ENCODE measurements around the gene MOB3B.
"Not testable (repeated sequence)": the region's sequence is repeated elsewhere in the genome, so short reads cannot be mapped to it uniquely, and the experiment has no call there.

Gene MOB3B

GRCh38 chr9:27468462-27469110 is 61.0 kb downstream of the MOB3B start:
- TF ChIP-seq CTCF (IDR thresholded peaks at IDR 0.05; ENCODE audit: low read depth, low read length, missing control alignments) = no peak
- no peaks in the 10 kb centered on the region for H3K27me3 ChIP-seq (replicated peaks)
- no peaks in the 10 kb centered on the region for H3K36me3 ChIP-seq (replicated peaks)
- H3K27ac ChIP-seq = no peak overlapping the region
- peak; percentile 35 for DNase-seq
- in situ Hi-C loops (cut with HindIII; ENCODE audit: low pct_ligation_motif_present, low sequenced_read_pairs) = no loop called here
- H3K4me3 ChIP-seq (ENCODE audit: low read depth, low read length) = no peak overlapping the region

DNA sequence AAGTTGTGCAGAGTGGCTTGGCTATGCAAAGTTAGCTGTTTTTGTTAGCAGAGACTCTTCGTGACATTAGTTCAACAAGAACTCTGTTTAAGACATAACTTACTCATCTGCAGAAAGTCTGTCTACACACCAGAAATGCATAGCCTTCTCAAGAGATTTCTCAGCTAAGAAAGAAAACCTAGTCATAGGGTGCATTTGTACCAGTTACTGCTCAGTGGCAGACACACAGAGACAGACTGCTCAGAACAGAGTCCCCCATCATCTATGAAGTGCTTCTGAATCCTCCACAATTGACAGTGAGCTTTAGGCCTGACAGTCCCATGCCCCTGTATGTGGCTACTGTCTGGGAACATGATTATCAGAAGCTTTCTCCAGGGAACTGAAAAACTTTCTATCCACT is 61.6 kb downstream of the MOB3B start:
- no peak overlapping the region for H3K27ac ChIP-seq
- in situ Hi-C loops (cut with HindIII; ENCODE audit: low pct_ligation_motif_present, low sequenced_read_pairs) = no loop called here
- TF ChIP-seq CTCF (IDR thresholded peaks at IDR 0.05; ENCODE audit: low read depth, low read length, missing control alignments) = no peak
- no peaks in the 10 kb centered on the region for H3K36me3 ChIP-seq (replicated peaks)
- no peaks in the 10 kb centered on the region for H3K27me3 ChIP-seq (replicated peaks)
- H3K4me3 ChIP-seq (ENCODE audit: low read depth, low read length) = no peak overlapping the region
- DNase-seq = no peak

DNA sequence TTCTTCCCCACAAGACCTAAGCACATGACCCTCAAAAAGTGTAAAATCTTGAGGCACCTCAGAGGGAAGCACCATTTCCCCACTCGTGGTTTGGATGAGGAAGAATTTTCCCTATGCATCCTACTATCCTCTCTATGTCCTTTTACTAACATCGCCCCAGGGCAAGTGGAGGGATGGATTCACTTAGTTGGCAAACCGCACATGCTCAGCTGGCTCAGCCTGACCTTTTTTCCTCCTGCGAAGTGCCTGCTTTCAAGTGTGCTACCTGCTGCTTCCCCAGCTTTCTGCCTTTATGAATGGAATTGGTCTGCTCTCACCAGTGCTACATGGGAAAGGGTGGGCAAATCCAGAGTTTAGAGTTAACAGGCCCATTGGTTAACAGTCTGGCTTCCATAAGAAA is 62.1 kb downstream of the MOB3B start:
- Histone ChIP-seq H3K27me3 (replicated peaks) (no peaks in the 10 kb centered on the region), H3K36me3 (replicated peaks) (no peaks in the 10 kb centered on the region), H3K4me3 (ENCODE audit: low read depth, low read length) (no peak overlapping the region), H3K27ac (no peak overlapping the region)
- no peak for TF ChIP-seq CTCF (IDR thresholded peaks at IDR 0.05; ENCODE audit: low read depth, low read length, missing control alignments)
- no peak for DNase-seq
- in situ Hi-C loops (cut with HindIII; ENCODE audit: low pct_ligation_motif_present, low sequenced_read_pairs) = no loop called here

DNA sequence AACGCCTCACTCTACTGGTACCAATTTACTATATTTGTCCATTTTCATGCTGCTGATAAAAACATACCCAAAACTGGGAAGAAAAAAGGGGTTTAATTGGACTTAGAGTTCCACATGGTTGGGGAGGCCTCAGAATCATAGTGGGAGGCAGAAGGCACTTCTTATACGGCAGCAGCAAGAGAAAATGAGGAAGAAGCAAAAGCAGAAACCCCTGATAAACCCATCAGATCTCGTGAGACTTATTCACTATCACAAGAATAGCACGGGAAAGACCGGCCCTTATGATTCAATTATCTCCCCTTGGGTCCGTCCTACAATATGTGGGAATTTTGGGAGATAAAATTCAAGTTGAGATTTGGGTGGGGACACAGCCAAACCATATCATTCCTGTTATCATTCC is 63.1 kb downstream of the MOB3B start:
- H3K36me3 ChIP-seq (replicated peaks); H3K27ac ChIP-seq; in situ Hi-C loops (cut with HindIII; ENCODE audit: low pct_ligation_motif_present, low sequenced_read_pairs); H3K27me3 ChIP-seq (replicated peaks); H3K4me3 ChIP-seq (ENCODE audit: low read depth, low read length); DNase-seq: not testable (repeated sequence)

DNA sequence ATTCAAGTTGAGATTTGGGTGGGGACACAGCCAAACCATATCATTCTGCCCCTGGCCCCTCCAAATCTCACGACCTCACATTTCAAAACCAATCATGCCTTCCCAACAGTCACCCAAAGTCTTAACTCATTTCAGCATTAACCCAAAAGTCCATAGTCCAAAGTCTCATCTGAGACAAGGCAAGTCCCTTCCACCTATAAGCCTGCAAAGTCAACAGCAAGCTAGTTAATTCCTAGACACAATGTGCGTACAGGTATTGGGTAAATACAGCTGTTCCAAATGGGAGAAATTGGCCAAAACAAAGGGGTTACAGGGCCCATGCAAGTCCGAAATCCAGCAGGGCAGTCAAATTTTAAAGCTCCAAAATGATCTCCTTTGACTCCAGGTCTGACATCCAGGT is 64.7 kb downstream of the MOB3B start:
- in situ Hi-C loops (cut with HindIII; ENCODE audit: low pct_ligation_motif_present, low sequenced_read_pairs); H3K36me3 ChIP-seq (replicated peaks); H3K27ac ChIP-seq; H3K27me3 ChIP-seq (replicated peaks); H3K4me3 ChIP-seq (ENCODE audit: low read depth, low read length); DNase-seq: not testable (repeated sequence)

- Histone ChIP-seq H3K4me3 (ENCODE audit: low read depth, low read length) (no peak overlapping the region), H3K27ac (no peak overlapping the region), H3K36me3 (replicated peaks) (no peaks in the 10 kb centered on the region), H3K27me3 (replicated peaks) (no peaks in the 10 kb centered on the region)
- no peak for DNase-seq
- in situ Hi-C loops (cut with HindIII; ENCODE audit: low pct_ligation_motif_present, low sequenced_read_pairs) = no loop called here
- no peak for TF ChIP-seq CTCF (IDR thresholded peaks at IDR 0.05; ENCODE audit: low read depth, low read length, missing control alignments)
Observed at GRCh38 chr9:27462846-27463245, 66.8 kb downstream of the MOB3B start.

DNA sequence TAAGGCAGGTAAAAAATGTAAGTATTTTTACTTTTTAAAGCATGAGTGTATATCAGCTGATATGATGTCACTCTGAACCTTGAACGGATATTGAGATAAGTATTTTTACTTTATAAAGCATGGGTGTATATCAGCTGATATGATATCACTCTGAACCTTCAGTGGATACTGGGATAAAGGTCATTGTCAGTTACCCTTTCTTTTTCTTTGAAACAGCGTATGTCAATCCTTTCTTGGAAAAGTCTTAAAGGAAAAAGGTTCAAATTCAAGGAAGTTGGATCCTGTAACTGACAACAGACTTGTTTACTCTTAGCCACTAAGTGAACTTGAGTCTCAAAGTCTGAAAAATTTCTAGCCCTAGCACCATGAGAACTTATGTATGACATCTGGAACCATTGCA is 67.2 kb downstream of the MOB3B start:
- Histone ChIP-seq H3K27me3 (replicated peaks) (no peaks in the 10 kb centered on the region), H3K27ac (no peak overlapping the region)

More for the DNA sequence above, 67.2 kb downstream of the MOB3B start:
- in situ Hi-C loops (cut with HindIII; ENCODE audit: low pct_ligation_motif_present, low sequenced_read_pairs) = no loop called here
- DNase-seq = no peak
- no peaks in the 10 kb centered on the region for H3K36me3 ChIP-seq (replicated peaks)
- no peak for TF ChIP-seq CTCF (IDR thresholded peaks at IDR 0.05; ENCODE audit: low read depth, low read length, missing control alignments)
- H3K4me3 ChIP-seq (ENCODE audit: low read depth, low read length) = no peak overlapping the region

All from brain microvascular endothelial cell (primary cell).